Endothelial cell of umbilical vein (primary cell): Measurements from ENCODE around the gene ZIM2. TPM values are rescaled to one million over a fixed set of nuclear protein-coding genes. Genes with fewer than 3 reads are reported as not detected.

ENCODE experiments used
- BruUV-seq: library from RNA; stranded (reverse); fragments of 400-500 nt; replicated peaks from 2 replicates; lab custom pipeline; 2021; lab: Mats Ljungman, UMichigan
- CTCF ChIA-PET: fragments of 300-600, 350-600 bp; sonication (Branson Sonifier 250); formaldehyde crosslinking; loops from one replicate; lab custom pipeline; 2021; ENCODE audit warnings: antibody characterized with exemption, inconsistent platforms; lab: Charles Lee
- POLR2A ChIA-PET: fragments of 300-600, 350-600 bp; sonication (Branson Sonifier 250); formaldehyde crosslinking; loops from one replicate; lab custom pipeline; 2021; ENCODE audit warnings: antibody characterized with exemption, inconsistent platforms; lab: Charles Lee
- DNase-seq: peaks from one replicate; pipeline ENCODE4 v3.0.0-alpha.2; 2011; ENCODE audit warnings: low read depth, low spot score
- FAIRE-seq: peaks from 2 replicates; lab custom pipeline; 2011; peaks lifted over from hg19 to GRCh38; lab: Jason Lieb, UNC
- H2AFZ ChIP-seq: 2 replicates; pipeline ENCODE4 v1.6.0; 2012; ENCODE audit warnings: low read depth, low read length, control low read depth, inconsistent platforms
- H3K27ac ChIP-seq: 2 replicates; pipeline ENCODE4 v1.5.1; 2011; ENCODE audit warnings: low read depth, mild to moderate bottlenecking, control low read depth, low read length, moderate library complexity; ENCODE audit not compliant: insufficient read depth
- H3K27me3 ChIP-seq, 2 experiments: 2 replicates each; pipeline versions ENCODE4 v1.6.0 to v1.6.1; 2011; ENCODE audit warnings: low read length in 2 of 2, mixed read lengths in 1 of 2; ENCODE audit not compliant: control insufficient read depth in 2 of 2, insufficient read depth in 2 of 2
- H3K36me3 ChIP-seq, 2 experiments: 2 replicates in 1 of 2; 3 replicates in 1 of 2; pipeline ENCODE4 v1.5.1; 2011; ENCODE audit warnings: low read length in 2 of 2, mild to moderate bottlenecking in 1 of 2, moderate library complexity in 1 of 2; ENCODE audit not compliant: control insufficient read depth in 2 of 2, insufficient read depth in 2 of 2; ENCODE audit errors: extremely low read depth in 1 of 2
- H3K4me1 ChIP-seq: 3 replicates; pipeline ENCODE4 v1.5.1; 2011; ENCODE audit warnings: mild to moderate bottlenecking, low read length; ENCODE audit not compliant: control insufficient read depth, insufficient read depth; ENCODE audit errors: extremely low read depth
- H3K4me2 ChIP-seq: 2 replicates; pipeline ENCODE4 v1.6.1; 2011; ENCODE audit warnings: low read length, control low read depth, mixed read lengths; ENCODE audit not compliant: insufficient read depth
- H3K4me3 ChIP-seq, 3 experiments: fragments of 200-600 bp in 1 of 3; sonication (generic), shearing (Covaris generic) in 1 of 3; replicated peaks in 1 of 3; 2 replicates each; pipeline ENCODE4 v1.5.1; 2011 to 2016; ENCODE audit warnings: control low read depth in 3 of 3, low read length in 3 of 3, mild to moderate bottlenecking in 2 of 3, inconsistent platforms in 1 of 3, low read depth in 1 of 3, moderate library complexity in 1 of 3; ENCODE audit not compliant: insufficient read depth in 1 of 3
- H3K79me2 ChIP-seq: 2 replicates; pipeline ENCODE4 v1.6.0; 2012; ENCODE audit warnings: low read length, inconsistent platforms; ENCODE audit not compliant: control insufficient read depth, insufficient read depth
- H3K9ac ChIP-seq: replicated peaks from 2 replicates; pipeline ENCODE3; 2011; ENCODE audit warnings: low read length, control low read depth; ENCODE audit not compliant: insufficient read depth; ENCODE audit errors: extremely low read depth
- H3K9me1 ChIP-seq: replicated peaks from 3 replicates; pipeline ENCODE4 v1.6.0; 2011; ENCODE audit warnings: mild to moderate bottlenecking, low read length; ENCODE audit not compliant: control insufficient read depth, insufficient read depth; ENCODE audit errors: extremely low read depth
- H3K9me3 ChIP-seq: replicated peaks from 2 replicates; pipeline ENCODE4 v1.5.1; 2012; ENCODE audit warnings: low read length, inconsistent platforms; ENCODE audit not compliant: control insufficient read depth, insufficient read depth
- H4K20me1 ChIP-seq: replicated peaks from 2 replicates; pipeline ENCODE3; 2011; ENCODE audit warnings: mild to moderate bottlenecking, low read length; ENCODE audit not compliant: control insufficient read depth, insufficient read depth; ENCODE audit errors: extremely low read depth
- CTCF ChIP-seq, 2 donors: IDR thresholded peaks; 1 replicate in 1 of 2; 2 replicates in 1 of 2; pipeline ENCODE4 v1.5.1; 2011; ENCODE audit warnings: low read length in 2 of 2, mild to moderate bottlenecking in 2 of 2, moderate library complexity in 2 of 2, control low read depth in 1 of 2, inconsistent platforms in 1 of 2, low read depth in 1 of 2; ENCODE audit not compliant: insufficient read depth in 1 of 2; ENCODE audit errors: extremely low read depth in 1 of 2
- EZH2 ChIP-seq: IDR thresholded peaks from 2 replicates; pipeline ENCODE4 v1.6.1; 2012; ENCODE audit warnings: borderline replicate concordance, low read depth, mild to moderate bottlenecking, moderate library complexity, low read length, inconsistent platforms; ENCODE audit not compliant: severe bottlenecking
- FOS ChIP-seq: IDR thresholded peaks from 2 replicates; pipeline ENCODE4 v1.6.1; 2011; ENCODE audit warnings: mild to moderate bottlenecking, low read length, moderate library complexity, borderline replicate concordance; ENCODE audit not compliant: insufficient read depth
- GATA2 ChIP-seq: IDR thresholded peaks from 2 replicates; pipeline ENCODE4 v1.7.0; 2011; ENCODE audit warnings: low read depth, mild to moderate bottlenecking, moderate library complexity, mixed read lengths, low read length; ENCODE audit not compliant: insufficient read length, insufficient read depth
- JUN ChIP-seq: IDR thresholded peaks from 2 replicates; pipeline ENCODE4 v1.6.1; 2011; ENCODE audit warnings: borderline replicate concordance, low read depth; ENCODE audit not compliant: insufficient read length, insufficient read depth
- MAX ChIP-seq: IDR thresholded peaks from 2 replicates; pipeline ENCODE4 v1.6.1; 2011; ENCODE audit not compliant: insufficient read depth, insufficient read length
- MYC ChIP-seq: IDR thresholded peaks from one replicate; pipeline ENCODE4 v1.6.1; 2011; ENCODE audit warnings: mild to moderate bottlenecking, low read depth, low read length
- POLR2A ChIP-seq: IDR thresholded peaks from 2 replicates; pipeline ENCODE4 v1.6.1; 2012; ENCODE audit warnings: low read depth, mild to moderate bottlenecking, control low read depth, low read length
- POLR2AphosphoS5 ChIP-seq: IDR thresholded peaks from 2 replicates; pipeline ENCODE4 v1.6.1; 2012; ENCODE audit warnings: low read depth, mild to moderate bottlenecking, control low read depth, low read length, moderate library complexity; ENCODE audit not compliant: insufficient read depth
- dilution Hi-C: fragments of 300-500 bp; cut with MboI; formaldehyde crosslinking; loops from one replicate; pipeline ENCODE4 v1.15.0; 2019; ENCODE audit warnings: low sequenced_read_pairs; ENCODE audit not compliant: extremely low pct_ligation_motif_present
- intact Hi-C: fragments of 100-400 bp; cut with micrococcal nuclease; formaldehyde crosslinking; loops from one replicate; pipeline ENCODE4 v1.10.0; 2022
- polyA plus RNA-seq, 4 experiments: library from polyadenylated mRNA; depleted of rRNA in 3 of 4; stranded (reverse) in 3 of 4; unstranded in 1 of 4; fragments of >200 nt; gene quantifications; 2 replicates each; pipeline versions ENCODE4 v1.2.1 to v1.2.3, GENCODE V29; 2011 to 2012; ENCODE audit warnings: missing spikeins in 1 of 4
- total RNA-seq: library from RNA; stranded (reverse); gene quantifications from 2 replicates; pipeline ENCODE4 v1.2.3, GENCODE V29; 2021

Gene ZIM2
- total and polyA plus RNA-seq, 2 donors (not counting 3 experiments of a cell fraction or from before 2014, with no cell fraction given), result not detected

- POLR2A ChIA-PET, result no interaction called here
- H3K9me1 ChIP-seq, result no peaks in the 10 kb centered on the region
- no peaks in the 10 kb centered on the region for H3K79me2 ChIP-seq
- H3K4me2 ChIP-seq, result no peak overlapping the region
- no peak overlapping the region for H3K4me3 ChIP-seq
- dilution Hi-C loops (no loop called here), intact Hi-C loops (no loop called here)
- no peak overlapping the region for H3K9ac ChIP-seq
- CTCF ChIA-PET, result no interaction called here
- FAIRE-seq, result no peak
- TF ChIP-seq CTCF (IDR thresholded peaks at IDR 0.05; ENCODE audit: extremely low read depth in 1 of 2, insufficient read depth in 1 of 2, low read depth in 1 of 2, low read length in 2 of 2) (no peak), POLR2A (no peak), MYC (no peak), MAX (no peak), FOS (no peak), POLR2AphosphoS5 (no peak), GATA2 (no peak), EZH2 (no peak), JUN (no peak)
- no peak for DNase-seq
- no peaks in the 10 kb centered on the region for H3K9me3 ChIP-seq
- no peak overlapping the region for H3K27ac ChIP-seq
- H4K20me1 ChIP-seq, result no peaks in the 10 kb centered on the region
- no peaks in the 10 kb centered on the region for H3K4me1 ChIP-seq
- H3K27me3 ChIP-seq, result no peaks in the 10 kb centered on the region
- BruUV-seq, result no TSS peak
- no peaks in the 10 kb centered on the region for H3K36me3 ChIP-seq
- H2AFZ ChIP-seq, result no peak overlapping the region
Observed at GRCh38 chr19:56837004-56837403, 3.5 kb downstream of the ZIM2 start.
